Sciatic nerve (tissue), 2 donors: ENCODE measurements around the gene PNKD. TPM values are rescaled to one million over a fixed set of nuclear protein-coding genes. Genes with fewer than 3 reads are reported as not detected.

Experiments
- ATAC-seq: fragments of 200-7000 bp; cut with Tn5 transposase; one replicate; pipeline ENCODE4 v1.9.1; 2020; ENCODE audit warnings: mild to moderate bottlenecking, moderate library complexity
- DNase-seq: peaks from one replicate; pipeline ENCODE4 v3.0.0-alpha.2; 2020; ENCODE audit warnings: low spot score
- intact Hi-C: fragments of 100-400 bp; cut with DNase I; formaldehyde crosslinking; loops from one replicate; pipeline ENCODE4 v1.14.2; 2022
- total RNA-seq: library from RNA; stranded (reverse); fragmentation: NEBNext Ultra II Directional; extraction: Animal tissue kit (Norgen Biotek cat#: 25700); gene quantifications from one replicate; pipeline ENCODE4 v1.2.1, GENCODE V29; 2021
- donor health status: DM: no; HTN: no; CAD: no.
- donor health status: DM: no; HTN: no; CAD: no.

The PNKD gene
- total RNA-seq, 1 donor from 2014 or later: 56.3 TPM

GRCh38 chr2:218326315-218326714, 56.0 kb downstream of the PNKD start:
- intact Hi-C loops: no loop called here
- no peak for ATAC-seq
- DNase-seq: no peak

GRCh38 chr2:218327451-218328210, 57.3 kb downstream of the PNKD start:
- intact Hi-C loops: no loop called here
- ATAC-seq (no peak), DNase-seq (no peak)

- intact Hi-C loops: no loop called here
- no peak for ATAC-seq
- no peak for DNase-seq
These were observed 58.0 kb downstream of the PNKD start for GRCh38 chr2:218328294-218328693.

- DNase-seq (no peak), ATAC-seq (no peak)
- intact Hi-C loops: no loop called here
These were observed 58.9 kb downstream of the PNKD start for GRCh38 chr2:218329027-218329825.

- no peak for ATAC-seq
- intact Hi-C loops: no loop called here
- DNase-seq: no peak
These were observed 59.7 kb downstream of the PNKD start for GRCh38 chr2:218329826-218330593.

GRCh38 chr2:218331745-218332144, 61.4 kb downstream of the PNKD start:
- intact Hi-C loops: no loop called here
- DNase-seq: no peak
- no peak for ATAC-seq

GRCh38 chr2:218332288-218332687, 62.0 kb downstream of the PNKD start:
- ATAC-seq: peak; percentile 38

GRCh38 chr2:218332920-218333645, 62.8 kb downstream of the PNKD start:
- intact Hi-C loops: no loop called here
- DNase-seq: no peak
- ATAC-seq: peak; percentile 75

More at GRCh38 chr2:218332288-218332687, 62.0 kb downstream of the PNKD start:
- intact Hi-C loops: no loop called here
- no peak for DNase-seq

GRCh38 chr2:218334531-218334930, 64.2 kb downstream of the PNKD start:
- no peak for DNase-seq
- ATAC-seq: no peak
- intact Hi-C loops: no loop called here

- no peak for DNase-seq
- no peak for ATAC-seq
- intact Hi-C loops: no loop called here
These were observed 70.3 kb downstream of the PNKD start for GRCh38 chr2:218340656-218341055.

- no peak for ATAC-seq
- no peak for DNase-seq
- intact Hi-C loops: no loop called here
These were observed 71.1 kb downstream of the PNKD start for GRCh38 chr2:218341381-218341780.

- intact Hi-C loops: loop anchor here (1.0 kb wide), 1 partner anchor 30 kb away; no protein-coding TSS in a partner anchor
- ATAC-seq (no peak), DNase-seq (no peak)
These were observed 72.5 kb downstream of the PNKD start for GRCh38 chr2:218342837-218343236.

GRCh38 chr2:218343591-218343990, 73.3 kb downstream of the PNKD start:
- ATAC-seq (no peak), DNase-seq (no peak)
- intact Hi-C loops: no loop called here

GRCh38 chr2:218344090-218344754, 73.9 kb downstream of the PNKD start:
- no peak for DNase-seq
- intact Hi-C loops: no loop called here
- no peak for ATAC-seq

GRCh38 chr2:218344755-218345417, 74.6 kb downstream of the PNKD start:
- ATAC-seq (no peak), DNase-seq (no peak)
- intact Hi-C loops: no loop called here

GRCh38 chr2:218345491-218346236, 75.3 kb downstream of the PNKD start:
- ATAC-seq (no peak), DNase-seq (no peak)
- intact Hi-C loops: no loop called here

- no peak for DNase-seq
- intact Hi-C loops: no loop called here
- no peak for ATAC-seq
These were observed 76.9 kb downstream of the PNKD start for GRCh38 chr2:218347172-218347571.
